NCI-H146 (cell line): Measurements from ENCODE around the gene IL13RA2.

ENCODE experiments used
- DNase-seq: peaks from one replicate; lab custom pipeline; 2025; lab: John Stamatoyannopoulos, UW

IL13RA2 gene

DNA sequence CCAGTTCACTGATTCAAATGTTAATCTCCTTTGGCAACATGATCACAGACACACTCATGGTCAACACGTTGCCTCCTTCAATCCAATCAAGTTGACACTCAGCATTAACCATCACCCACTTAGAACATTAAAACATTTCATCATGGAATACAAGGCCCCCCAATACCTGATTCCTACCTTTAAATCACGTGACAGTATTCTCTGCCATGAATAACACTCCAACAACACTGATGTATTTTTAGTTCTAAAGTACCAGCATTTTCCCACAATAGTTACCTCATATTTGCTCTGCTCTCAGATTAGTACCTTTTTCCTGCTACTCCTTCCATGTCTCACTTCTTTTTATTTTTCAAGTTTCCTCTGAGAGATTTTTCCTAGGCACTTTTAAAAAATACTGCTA, 19.6 kb downstream of the IL13RA2 start:
- no peak for DNase-seq

DNA sequence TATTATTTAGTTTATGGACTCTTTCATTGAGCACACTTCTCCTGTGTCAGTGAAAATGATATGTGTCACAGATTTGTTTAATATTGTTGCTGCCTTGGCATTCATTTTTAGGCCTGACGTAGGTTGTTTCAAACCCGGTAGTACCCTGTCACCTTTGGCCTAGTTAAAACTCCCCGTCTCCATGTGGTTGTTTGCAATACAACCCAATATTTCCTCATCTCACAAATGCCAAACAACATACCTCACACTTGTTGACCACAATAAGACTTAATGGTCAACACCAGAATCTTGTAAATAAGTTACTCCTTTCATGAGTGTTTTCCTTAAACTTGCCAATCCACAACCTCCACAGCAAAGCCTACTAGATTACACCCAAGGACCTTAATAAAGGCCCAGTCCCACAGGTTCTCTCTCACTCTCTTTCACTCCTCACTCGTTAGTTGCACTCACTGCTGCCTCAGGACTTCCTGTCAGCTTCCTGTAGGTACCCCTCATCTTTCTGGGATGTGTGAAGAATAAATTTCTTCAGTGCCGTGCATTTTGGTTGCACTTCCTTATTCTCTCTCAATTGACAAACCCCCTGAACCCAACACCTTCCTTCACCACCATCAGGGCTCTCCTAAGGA, 31.3 kb downstream of the IL13RA2 start:
- DNase-seq: no peak

DNA sequence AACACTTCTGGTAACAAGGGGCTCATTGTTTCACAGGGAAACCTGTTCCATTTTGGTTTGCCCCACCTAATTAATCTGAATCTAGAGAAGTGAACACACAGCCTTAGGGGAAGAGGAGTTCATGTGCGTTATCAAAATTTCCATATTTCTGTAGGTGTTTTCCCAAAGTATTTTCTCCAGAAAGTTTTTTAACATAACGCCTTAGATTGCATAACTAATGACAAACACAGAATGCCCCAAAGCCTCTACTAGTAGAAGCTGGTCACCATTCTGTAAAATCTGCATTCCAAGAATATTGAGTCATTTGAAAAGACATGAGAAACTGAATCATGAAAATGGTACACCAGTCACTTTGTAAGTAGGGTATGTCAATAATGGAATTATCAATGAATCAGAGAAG, 41.1 kb downstream of the IL13RA2 start:
- no peak for DNase-seq

DNA sequence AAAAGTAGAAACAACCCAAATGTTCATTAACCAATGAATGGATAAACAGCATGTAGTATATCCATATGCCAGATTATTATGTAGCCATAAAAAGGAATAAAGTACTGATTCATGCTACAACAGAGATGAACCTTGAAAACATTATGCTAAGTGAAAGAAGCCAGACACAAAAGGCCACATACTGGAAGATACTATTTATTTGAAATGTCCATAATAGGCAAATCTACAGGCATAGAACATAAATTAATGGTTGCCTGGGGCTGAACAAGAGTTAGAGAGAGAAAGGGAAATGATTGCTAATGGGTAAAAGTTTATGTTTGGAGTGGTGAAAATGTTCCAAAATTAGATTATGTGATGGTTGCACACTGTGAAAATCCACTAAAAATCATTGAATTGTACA, 44.4 kb downstream of the IL13RA2 start:
- DNase-seq: no peak

DNA sequence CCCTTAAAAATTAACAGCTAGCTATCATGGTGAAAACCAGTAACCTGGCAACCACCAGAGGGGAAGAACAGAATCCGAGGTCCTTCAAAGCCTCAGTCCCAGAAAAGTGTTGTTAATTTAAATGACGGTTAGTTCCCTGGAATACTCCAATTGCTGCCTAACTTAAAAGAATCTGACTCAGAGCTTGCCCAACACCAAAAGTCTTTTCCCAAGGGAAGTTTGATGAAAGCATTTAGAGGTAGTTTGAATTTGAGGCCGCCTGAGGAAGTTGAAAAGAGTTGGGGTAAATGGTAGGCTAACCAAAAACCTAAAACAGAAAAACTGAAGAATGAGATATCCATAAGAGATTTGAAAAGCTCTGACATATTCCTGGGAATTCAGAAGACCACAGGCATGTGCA, 46.6 kb downstream of the IL13RA2 start:
- no peak for DNase-seq

DNA sequence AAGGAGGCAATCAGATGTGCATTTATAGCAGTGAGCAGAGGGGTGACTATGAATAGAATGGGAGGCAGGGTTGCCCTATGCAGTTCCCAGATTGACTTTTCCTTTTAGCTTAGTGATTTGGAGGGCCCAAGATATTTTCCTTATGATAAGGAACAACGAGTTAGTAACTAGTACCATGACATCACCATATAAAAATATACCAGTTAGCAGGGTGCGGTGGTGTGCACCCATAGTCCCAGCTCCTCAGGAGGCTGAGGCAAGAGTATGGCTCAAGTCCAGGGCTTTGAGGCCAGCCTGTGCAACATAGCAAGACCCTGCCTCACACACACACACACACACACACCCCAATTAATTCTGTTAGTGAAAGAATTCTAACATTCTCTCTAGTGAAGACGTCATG, 53.0 kb downstream of the IL13RA2 start:
- no peak for DNase-seq

DNA sequence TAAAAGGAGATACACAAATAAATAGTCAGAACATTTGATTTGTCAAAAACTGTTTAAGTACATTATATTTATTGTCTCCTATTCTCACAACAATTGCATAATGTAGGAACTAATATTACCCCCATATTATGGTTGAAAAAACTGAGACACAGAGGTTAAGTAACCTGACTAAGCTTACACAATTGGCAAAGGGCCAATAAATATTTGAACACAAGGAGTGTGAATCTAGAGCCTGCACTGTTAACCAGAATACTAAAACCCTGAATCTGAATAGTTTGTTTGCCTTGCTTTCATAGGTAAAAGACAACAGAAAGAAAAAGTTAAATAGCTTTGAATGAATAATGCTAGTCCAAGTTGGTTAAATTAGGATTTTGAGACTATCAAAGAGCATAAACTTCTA, 55.2 kb downstream of the IL13RA2 start:
- no peak for DNase-seq

DNA sequence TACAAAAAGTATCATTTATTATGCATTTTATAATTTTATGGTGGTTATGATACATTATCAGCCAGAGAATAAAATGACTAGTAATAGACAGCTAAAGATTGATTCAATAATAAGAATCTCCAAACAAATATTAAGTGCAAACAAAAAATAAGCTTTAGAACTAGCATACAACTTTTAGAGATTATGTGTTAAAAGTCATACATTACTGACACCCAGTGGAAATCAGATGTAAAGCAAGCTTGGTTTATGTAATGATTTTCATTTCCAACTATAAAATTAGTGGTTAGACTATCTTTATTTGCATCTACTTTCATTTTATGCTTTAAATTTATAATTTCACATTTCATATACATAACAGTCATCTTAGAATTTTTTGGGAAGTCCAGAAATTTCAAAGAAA, 57.7 kb downstream of the IL13RA2 start:
- DNase-seq: peak; percentile 0
